EL (cell line): ENCODE measurements around the gene ATXN2.
"Not testable (repeated sequence)": the region's sequence is repeated elsewhere in the genome, so short reads cannot be mapped to it uniquely, and the experiment has no call there.

Source experiments
- DNase-seq: peaks from one replicate; pipeline ENCODE4 v3.0.0-alpha.2; 2016

Gene ATXN2

GRCh38 chr12:111600205-111600642 is 1.1 kb upstream of the ATXN2 start:
- DNase-seq, result no peak

- peak; percentile 94 for DNase-seq
These were observed 514 bp upstream of the ATXN2 start for GRCh38 chr12:111599453-111600204.

GRCh38 chr12:111597831-111598636 is 1.1 kb downstream of the ATXN2 start:
- DNase-seq, result peak; percentile 36

GRCh38 chr12:111596985-111597830 is 1.9 kb downstream of the ATXN2 start:
- peak; percentile 75 for DNase-seq

- DNase-seq, result not testable (repeated sequence)
These were observed 3.7 kb downstream of the ATXN2 start for GRCh38 chr12:111595341-111595835.

GRCh38 chr12:111591399-111592010 is 7.6 kb downstream of the ATXN2 start:
- DNase-seq, result not testable (repeated sequence)

GRCh38 chr12:111590552-111590951 is 8.6 kb downstream of the ATXN2 start:
- no peak for DNase-seq

- DNase-seq, result no peak
These were observed 9.5 kb downstream of the ATXN2 start for GRCh38 chr12:111589601-111590000.

GRCh38 chr12:111588010-111588409 is 11.1 kb downstream of the ATXN2 start:
- no peak for DNase-seq

GRCh38 chr12:111586986-111587385 is 12.1 kb downstream of the ATXN2 start:
- no peak for DNase-seq

- DNase-seq, result no peak
These were observed 13.4 kb downstream of the ATXN2 start for GRCh38 chr12:111585690-111586089.

GRCh38 chr12:111584959-111585358 is 14.2 kb downstream of the ATXN2 start:
- peak; percentile 64 for DNase-seq

- DNase-seq, result not testable (repeated sequence)
These were observed 15.6 kb downstream of the ATXN2 start for GRCh38 chr12:111583506-111583905.

GRCh38 chr12:111582133-111582747 is 16.9 kb downstream of the ATXN2 start:
- no peak for DNase-seq

- no peak for DNase-seq
These were observed 17.5 kb downstream of the ATXN2 start for GRCh38 chr12:111581434-111582132.

- no peak for DNase-seq
These were observed 18.4 kb downstream of the ATXN2 start for GRCh38 chr12:111580737-111581136.

- no peak for DNase-seq
These were observed 19.0 kb downstream of the ATXN2 start for GRCh38 chr12:111580119-111580425.

GRCh38 chr12:111578971-111579340 is 20.2 kb downstream of the ATXN2 start:
- no peak for DNase-seq

GRCh38 chr12:111578276-111578970 is 20.7 kb downstream of the ATXN2 start:
- DNase-seq, result peak; percentile 86

- no peak for DNase-seq
These were observed 24.2 kb downstream of the ATXN2 start for GRCh38 chr12:111574797-111575443.
